GM12891 (cell line): ENCODE measurements around the gene KRTCAP2.

Experiments
- POLR2A ChIP-seq: IDR thresholded peaks from 2 replicates; pipeline ENCODE4 v1.6.1; 2011; ENCODE audit warnings: low read depth, low read length, control low read depth
- POLR2AphosphoS5 ChIP-seq: IDR thresholded peaks from 2 replicates; pipeline ENCODE4 v1.6.1; 2011; ENCODE audit warnings: low read depth, low read length, control low read depth
- POU2F2 ChIP-seq: IDR thresholded peaks from 2 replicates; pipeline ENCODE4 v1.6.1; 2011; ENCODE audit warnings: low read depth, mild to moderate bottlenecking, control low read depth, low read length, moderate library complexity
- TAF1 ChIP-seq: IDR thresholded peaks from 2 replicates; pipeline ENCODE4 v1.6.1; 2011; ENCODE audit warnings: low read depth, low read length, control low read depth

DNA sequence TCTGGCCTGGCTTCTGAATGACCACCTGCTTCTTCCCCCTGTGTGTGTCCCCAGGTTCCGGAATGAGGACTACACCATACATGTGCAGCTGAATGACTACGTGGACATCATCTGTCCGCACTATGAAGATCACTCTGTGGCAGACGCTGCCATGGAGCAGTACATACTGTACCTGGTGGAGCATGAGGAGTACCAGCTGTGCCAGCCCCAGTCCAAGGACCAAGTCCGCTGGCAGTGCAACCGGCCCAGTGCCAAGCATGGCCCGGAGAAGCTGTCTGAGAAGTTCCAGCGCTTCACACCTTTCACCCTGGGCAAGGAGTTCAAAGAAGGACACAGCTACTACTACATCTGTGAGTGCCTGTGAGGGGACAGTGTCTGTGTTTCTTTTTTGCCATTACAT lies 41.8 kb downstream of the KRTCAP2 start:
- TF ChIP-seq POLR2A: no peak
- no peak for TF ChIP-seq POLR2AphosphoS5
- TF ChIP-seq POU2F2: no peak
- no peak for TF ChIP-seq TAF1
